Dermis blood vessel endothelial cell (primary cell): Measurements from ENCODE around the gene FHL1. TPM values are rescaled to one million over a fixed set of nuclear protein-coding genes. Genes with fewer than 3 reads are reported as not detected.

Source experiments
- DNase-seq: peaks from one replicate; pipeline ENCODE4 v3.0.0; 2010
- total RNA-seq: library from RNA; depleted of rRNA; stranded (reverse); fragments of >200 nt; gene quantifications from 2 replicates; pipeline ENCODE4 v1.2.3, GENCODE V29; 2014

Gene FHL1
- total RNA-seq, 1 donor from 2014 or later, result 86.6 TPM

GRCh38 chrX:136189222-136189621 lies 41.9 kb downstream of the FHL1 start:
- DNase-seq, result peak; percentile 74

- DNase-seq, result no peak
Observed at GRCh38 chrX:136190038-136190713, 42.8 kb downstream of the FHL1 start.

- peak; percentile 68 for DNase-seq
Observed at GRCh38 chrX:136191171-136191570, 43.8 kb downstream of the FHL1 start.

- no peak for DNase-seq
Observed at GRCh38 chrX:136192135-136192534, 44.8 kb downstream of the FHL1 start.

GRCh38 chrX:136192839-136193414 lies 45.6 kb downstream of the FHL1 start:
- no peak for DNase-seq

GRCh38 chrX:136193771-136194170 lies 46.4 kb downstream of the FHL1 start:
- DNase-seq, result no peak

GRCh38 chrX:136194536-136194935 lies 47.2 kb downstream of the FHL1 start:
- no peak for DNase-seq

- DNase-seq, result no peak
Observed at GRCh38 chrX:136195247-136195646, 47.9 kb downstream of the FHL1 start.

GRCh38 chrX:136196691-136197155 lies 49.4 kb downstream of the FHL1 start:
- no peak for DNase-seq

- no peak for DNase-seq
Observed at GRCh38 chrX:136198010-136198409, 50.7 kb downstream of the FHL1 start.

- no peak for DNase-seq
Observed at GRCh38 chrX:136198678-136199243, 51.4 kb downstream of the FHL1 start.

- no peak for DNase-seq
Observed at GRCh38 chrX:136199365-136199764, 52.0 kb downstream of the FHL1 start.

GRCh38 chrX:136200466-136200865 lies 53.1 kb downstream of the FHL1 start:
- DNase-seq, result peak; percentile 61

GRCh38 chrX:136201601-136202000 lies 54.3 kb downstream of the FHL1 start:
- no peak for DNase-seq

GRCh38 chrX:136202889-136203288 lies 55.6 kb downstream of the FHL1 start:
- no peak for DNase-seq

GRCh38 chrX:136203438-136203837 lies 56.1 kb downstream of the FHL1 start:
- DNase-seq, result no peak

- no peak for DNase-seq
Observed at GRCh38 chrX:136203951-136204350, 56.6 kb downstream of the FHL1 start.

- peak; percentile 76 for DNase-seq
Observed at GRCh38 chrX:136204571-136204970, 57.2 kb downstream of the FHL1 start.

- no peak for DNase-seq
Observed at GRCh38 chrX:136205882-136206380, 58.6 kb downstream of the FHL1 start.

GRCh38 chrX:136206916-136207315 lies 59.6 kb downstream of the FHL1 start:
- DNase-seq, result no peak

- no peak for DNase-seq
Observed at GRCh38 chrX:136207546-136207945, 60.2 kb downstream of the FHL1 start.

- peak; percentile 79 for DNase-seq
Observed at GRCh38 chrX:136209016-136209738, 61.8 kb downstream of the FHL1 start.

GRCh38 chrX:136209751-136210150 lies 62.4 kb downstream of the FHL1 start:
- DNase-seq, result no peak
